Prostate gland (tissue), 2 donors: ENCODE measurements around the gene SYCN.

Source experiments
- POLR2A ChIP-seq: fragments of 450-650 bp; IDR thresholded peaks from one replicate; pipeline ENCODE4 v1.6.1; 2016; ENCODE audit warnings: antibody characterized with exemption, mild to moderate bottlenecking
- POLR2AphosphoS5 ChIP-seq: sonication (generic); formaldehyde crosslinking; IDR thresholded peaks from one replicate; pipeline ENCODE4 v1.6.1; 2017; ENCODE audit warnings: antibody characterized with exemption
- TF ChIP-seq, protein P1 (sequence below), 4 experiments: fragments of 200-600 bp in 2 of 4; fragments of 450-650 bp in 2 of 4; sonication (generic) in 2 of 4; IDR thresholded peaks; 1 replicate in 3 of 4; 2 replicates in 1 of 4; pipeline ENCODE4 v1.5.1; 2016 to 2019; ENCODE audit warnings: antibody characterized with exemption in 4 of 4, mild to moderate bottlenecking in 2 of 4, moderate library complexity in 2 of 4

DNA sequence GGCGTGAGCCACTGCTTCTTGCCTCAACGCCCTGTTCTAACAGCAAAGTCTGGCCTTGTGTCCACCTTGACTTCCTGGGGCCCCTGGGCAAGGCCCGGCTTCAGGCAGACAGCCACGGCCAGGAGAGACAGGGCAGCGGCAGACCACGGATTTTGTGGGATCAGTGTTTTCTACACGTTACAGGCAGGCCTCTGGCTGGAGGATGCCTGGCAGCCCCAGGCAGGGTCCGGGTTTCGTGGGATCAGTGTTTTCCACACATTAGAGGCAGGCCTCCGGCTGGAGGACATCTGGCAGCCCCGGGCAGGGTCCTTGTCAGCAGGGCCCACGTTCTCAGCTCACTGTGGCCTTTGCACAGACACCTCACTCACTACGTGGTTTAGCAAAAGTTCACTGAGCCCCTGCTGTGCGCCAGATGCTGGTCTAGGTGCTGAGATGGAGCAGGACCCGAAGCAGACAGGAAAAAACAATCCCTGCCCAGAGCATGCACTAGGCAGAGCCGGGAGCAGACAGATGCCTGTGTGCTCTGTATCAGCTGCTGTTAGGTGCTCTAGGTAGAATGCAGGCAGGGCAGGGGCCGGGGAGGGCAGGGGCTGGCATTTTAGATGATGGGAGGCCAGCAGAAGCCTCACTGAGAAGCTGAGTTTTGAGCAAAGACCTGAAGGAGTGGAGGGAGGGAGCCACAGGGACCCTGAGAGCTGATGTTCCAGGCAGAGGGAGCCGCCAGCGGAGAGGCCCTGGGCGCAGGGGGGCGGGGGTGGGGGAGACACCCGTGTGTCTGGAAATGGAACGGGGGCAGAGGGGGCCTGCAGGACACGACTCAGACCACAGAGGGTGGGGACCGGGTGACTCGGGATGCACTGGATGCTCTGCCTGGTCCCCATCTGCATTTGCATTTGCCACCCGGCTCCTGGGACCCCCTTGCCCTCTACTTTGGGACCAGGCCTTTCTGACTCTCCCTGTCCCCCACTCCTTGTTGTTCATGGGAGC, 32.3 kb downstream of the SYCN start:
- TF ChIP-seq POLR2AphosphoS5 (no peak), POLR2A (no peak)
- TF ChIP-seq, protein P1, sequence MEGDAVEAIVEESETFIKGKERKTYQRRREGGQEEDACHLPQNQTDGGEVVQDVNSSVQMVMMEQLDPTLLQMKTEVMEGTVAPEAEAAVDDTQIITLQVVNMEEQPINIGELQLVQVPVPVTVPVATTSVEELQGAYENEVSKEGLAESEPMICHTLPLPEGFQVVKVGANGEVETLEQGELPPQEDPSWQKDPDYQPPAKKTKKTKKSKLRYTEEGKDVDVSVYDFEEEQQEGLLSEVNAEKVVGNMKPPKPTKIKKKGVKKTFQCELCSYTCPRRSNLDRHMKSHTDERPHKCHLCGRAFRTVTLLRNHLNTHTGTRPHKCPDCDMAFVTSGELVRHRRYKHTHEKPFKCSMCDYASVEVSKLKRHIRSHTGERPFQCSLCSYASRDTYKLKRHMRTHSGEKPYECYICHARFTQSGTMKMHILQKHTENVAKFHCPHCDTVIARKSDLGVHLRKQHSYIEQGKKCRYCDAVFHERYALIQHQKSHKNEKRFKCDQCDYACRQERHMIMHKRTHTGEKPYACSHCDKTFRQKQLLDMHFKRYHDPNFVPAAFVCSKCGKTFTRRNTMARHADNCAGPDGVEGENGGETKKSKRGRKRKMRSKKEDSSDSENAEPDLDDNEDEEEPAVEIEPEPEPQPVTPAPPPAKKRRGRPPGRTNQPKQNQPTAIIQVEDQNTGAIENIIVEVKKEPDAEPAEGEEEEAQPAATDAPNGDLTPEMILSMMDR (IDR thresholded peaks at IDR 0.05), result no peak
